ENCODE data around the gene SRGAP1. TPM values are rescaled to one million over a fixed set of nuclear protein-coding genes. Genes with fewer than 3 reads are reported as not detected.

The SRGAP1 gene
- total and polyA plus RNA-seq, 9 of the 15 experiments (the other 6 are each of a cell fraction or from before 2014, with no cell fraction given): 0.01 to 0.13 (median 0.04) TPM; not detected in 3

DNA sequence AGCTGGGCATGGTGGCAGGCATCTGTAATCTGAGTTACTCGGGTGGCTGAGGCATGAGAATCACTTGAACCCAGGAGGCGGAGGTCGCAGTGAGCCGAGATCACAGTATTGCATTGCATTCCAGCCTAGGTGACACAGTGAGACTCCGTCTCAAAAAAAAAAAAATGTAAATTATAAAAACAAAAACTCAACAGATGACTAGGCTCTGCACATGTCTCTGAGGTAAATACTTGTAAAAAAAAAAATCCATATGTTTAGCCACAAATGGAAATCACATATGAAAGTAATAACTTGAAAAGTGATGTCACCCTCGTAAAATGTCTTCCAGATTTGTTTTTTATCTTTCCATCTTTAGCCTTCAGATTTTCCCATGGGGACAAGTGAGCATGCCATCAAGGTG, 292.6 kb downstream of the SRGAP1 start:
- Histone ChIP-seq H3K4me2 (ENCODE audit: insufficient read depth, low read length) (no peak overlapping the region), H2AFZ (ENCODE audit: low read depth, low read length) (no peak overlapping the region), H3K27ac (ENCODE audit: extremely low read depth, low read depth, low read length) (no peak overlapping the region), H3K36me3 (ENCODE audit: control insufficient read depth, insufficient read depth, low read length) (no peaks in the 10 kb centered on the region), H3K9me3 (replicated peaks; ENCODE audit: control insufficient read depth, insufficient read depth, low read depth, low read length) (no peaks in the 10 kb centered on the region), H3K9me1 (ENCODE audit: control insufficient read depth, insufficient read depth, low read length) (no peaks in the 10 kb centered on the region), H4K20me1 (replicated peaks; ENCODE audit: control insufficient read depth, insufficient read depth, low read length) (no peaks in the 10 kb centered on the region), H3K4me1 (replicated peaks in 1 of 2; ENCODE audit: control insufficient read depth in 2 of 2, insufficient read depth in 2 of 2, low read length in 2 of 2) (no peaks in the 10 kb centered on the region), H3K9ac (ENCODE audit: insufficient read depth in 1 of 2, low read depth in 2 of 2, low read length in 2 of 2) (no peak overlapping the region), H3K27me3 (ENCODE audit: control insufficient read depth in 2 of 2, insufficient read depth in 2 of 2, low read length in 2 of 2) (peaks cover 0 to under 1% of the 10 kb centered on the region in 2 experiments; a peak in 2 of 5 replicates), H3K79me2 (ENCODE audit: control insufficient read depth, insufficient read depth, low read length) (no peaks in the 10 kb centered on the region), H3K4me3 (no peak overlapping the region)
- POLR2A ChIA-PET: no interaction called here
- CTCF ChIA-PET (ENCODE audit: low intra/inter-chr PET ratio): no interaction called here
- in situ Hi-C loops (cut with MboI) (no loop called here), intact Hi-C loops (cut with micrococcal nuclease) (no loop called here)
- DNase-seq (ENCODE audit: extremely low read depth in 1 of 4, low spot score in 3 of 4) (no peak), ATAC-seq (no peak), FAIRE-seq (no peak)
- WGBS (ENCODE audit: insufficient coverage, low coverage, missing lambda C conversion rate): 3% methylated on average over 6 of the region's 6 CpGs
- BruUV-seq (replicated peaks): no TSS peak
- TF ChIP-seq SREBF1 (IDR thresholded peaks at IDR 0.05; ENCODE audit: borderline replicate concordance, low read depth, low read length) (no peak), SMARCA5 (IDR thresholded peaks at IDR 0.05) (no peak), BACH1 (tag; IDR thresholded peaks at IDR 0.05) (no peak), NFE2L1 (tag; IDR thresholded peaks at IDR 0.05; ENCODE audit: borderline replicate concordance, low read depth) (no peak), RHOXF2B (CRISPR knock-in tag; conservative IDR thresholded peaks at IDR 0.05) (no peak), ARHGAP35 (IDR thresholded peaks at IDR 0.05; ENCODE audit: partially characterized antibody) (no peak), POLR3G (IDR thresholded peaks at IDR 0.05; ENCODE audit: extremely low read depth, insufficient read length, insufficient replicate concordance) (no peak), RCOR1 (IDR thresholded peaks at IDR 0.05; ENCODE audit: borderline replicate concordance in 1 of 2, low read depth in 2 of 2, low read length in 2 of 2) (no peak), ZNF436 (CRISPR knock-in tag; IDR thresholded peaks at IDR 0.05) (no peak), MAFF (IDR thresholded peaks at IDR 0.05; ENCODE audit: low read length) (no peak), KLF16 (IDR thresholded peaks at IDR 0.05) (no peak), ZKSCAN1 (IDR thresholded peaks at IDR 0.05; ENCODE audit: low read depth, low read length) (no peak), ERF (CRISPR knock-in tag; IDR thresholded peaks at IDR 0.05) (no peak)
- TF ChIP-seq, protein P1, sequence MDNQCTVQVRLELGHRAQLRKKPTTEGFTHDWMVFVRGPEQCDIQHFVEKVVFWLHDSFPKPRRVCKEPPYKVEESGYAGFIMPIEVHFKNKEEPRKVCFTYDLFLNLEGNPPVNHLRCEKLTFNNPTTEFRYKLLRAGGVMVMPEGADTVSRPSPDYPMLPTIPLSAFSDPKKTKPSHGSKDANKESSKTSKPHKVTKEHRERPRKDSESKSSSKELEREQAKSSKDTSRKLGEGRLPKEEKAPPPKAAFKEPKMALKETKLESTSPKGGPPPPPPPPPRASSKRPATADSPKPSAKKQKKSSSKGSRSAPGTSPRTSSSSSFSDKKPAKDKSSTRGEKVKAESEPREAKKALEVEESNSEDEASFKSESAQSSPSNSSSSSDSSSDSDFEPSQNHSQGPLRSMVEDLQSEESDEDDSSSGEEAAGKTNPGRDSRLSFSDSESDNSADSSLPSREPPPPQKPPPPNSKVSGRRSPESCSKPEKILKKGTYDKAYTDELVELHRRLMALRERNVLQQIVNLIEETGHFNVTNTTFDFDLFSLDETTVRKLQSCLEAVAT (IDR thresholded peaks at IDR 0.05): no peak
- TF ChIP-seq, protein P2, sequence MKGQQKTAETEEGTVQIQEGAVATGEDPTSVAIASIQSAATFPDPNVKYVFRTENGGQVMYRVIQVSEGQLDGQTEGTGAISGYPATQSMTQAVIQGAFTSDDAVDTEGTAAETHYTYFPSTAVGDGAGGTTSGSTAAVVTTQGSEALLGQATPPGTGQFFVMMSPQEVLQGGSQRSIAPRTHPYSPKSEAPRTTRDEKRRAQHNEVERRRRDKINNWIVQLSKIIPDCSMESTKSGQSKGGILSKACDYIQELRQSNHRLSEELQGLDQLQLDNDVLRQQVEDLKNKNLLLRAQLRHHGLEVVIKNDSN (CRISPR knock-in tag; IDR thresholded peaks at IDR 0.05): no peak

All from K562 (cell line).